K562 (cell line): ENCODE results near the gene LILRB3. TPM values are rescaled to one million over a fixed set of nuclear protein-coding genes. Genes with fewer than 3 reads are reported as not detected.

Experiments used
- ATF3 ChIP-seq, 2 experiments: fragments of 450-650 bp in 1 of 2; sonication (generic) in 1 of 2; formaldehyde crosslinking in 1 of 2; IDR thresholded peaks in 1 of 2; conservative IDR thresholded peaks in 1 of 2; 2 replicates each; pipeline versions ENCODE4 v1.6.1 to v1.8.1; 2016 to 2023; ENCODE audit warnings: mild to moderate bottlenecking in 2 of 2, moderate library complexity in 2 of 2, inconsistent platforms in 1 of 2, missing genetic modification reagents in 1 of 2
- ATF6 ChIP-seq: sonication (generic); formaldehyde crosslinking; IDR thresholded peaks from 2 replicates; pipeline ENCODE4 v1.4.0; 2020; ENCODE audit warnings: mild to moderate bottlenecking, missing genetic modification reagents
- CBX5 ChIP-seq: IDR thresholded peaks from 2 replicates; pipeline ENCODE4 v1.6.1; 2014; ENCODE audit warnings: low read depth, borderline replicate concordance
- ELF1 ChIP-seq: fragments of 200-800 bp; sonication (Bioruptor generic); IDR thresholded peaks from 2 replicates; pipeline ENCODE4 v1.6.1; 2016; ENCODE audit warnings: missing genetic modification characterization, missing compliant biosample characterization
- ESRRA ChIP-seq: fragments of 450-650 bp; IDR thresholded peaks from 2 replicates; pipeline ENCODE4 v1.6.1; 2014; ENCODE audit warnings: low read depth, mild to moderate bottlenecking, moderate library complexity, borderline replicate concordance
- HDAC8 ChIP-seq: fragments of 450-650 bp; IDR thresholded peaks from 2 replicates; pipeline ENCODE4 v1.6.1; 2016; ENCODE audit warnings: mild to moderate bottlenecking, missing genetic modification characterization, moderate library complexity, missing compliant biosample characterization
- HMGXB4 ChIP-seq: sonication (generic); formaldehyde crosslinking; IDR thresholded peaks from 2 replicates; pipeline ENCODE4 v1.8.1; 2023; ENCODE audit warnings: mild to moderate bottlenecking, missing genetic modification reagents
- JUND ChIP-seq, 2 experiments: IDR thresholded peaks; 2 replicates in 1 of 2; 3 replicates in 1 of 2; pipeline ENCODE4 v1.6.1; 2011; ENCODE audit warnings: borderline replicate concordance in 2 of 2, low read depth in 2 of 2, low read length in 2 of 2, improper control_type of control experiment in 1 of 2, missing biosample characterization in 1 of 2, missing genetic modification characterization in 1 of 2, missing genetic modification reagents in 1 of 2
- MBD2 ChIP-seq: sonication (generic); IDR thresholded peaks from 2 replicates; pipeline ENCODE4 v1.6.1; 2016; ENCODE audit warnings: low read depth, borderline replicate concordance
- NCOA2 ChIP-seq, 2 experiments: fragments of 450-650 bp; IDR thresholded peaks; 2 replicates each; pipeline ENCODE4 v1.6.1; 2018; ENCODE audit warnings: mild to moderate bottlenecking in 2 of 2, moderate library complexity in 1 of 2; ENCODE audit not compliant: partially characterized antibody in 2 of 2
- NFRKB ChIP-seq: fragments of 450-650 bp; IDR thresholded peaks from 2 replicates; pipeline ENCODE4 v1.6.1; 2016; ENCODE audit warnings: low read depth
- OTX1 ChIP-seq: fragments of 450-650 bp; formaldehyde crosslinking; IDR thresholded peaks from 2 replicates; pipeline ENCODE4 v1.4.0; 2022; ENCODE audit warnings: mild to moderate bottlenecking
- PHF20 ChIP-seq: fragments of 450-650 bp; IDR thresholded peaks from 2 replicates; pipeline ENCODE4 v1.6.1; 2018; ENCODE audit not compliant: partially characterized antibody
- POLR2AphosphoS2 ChIP-seq: IDR thresholded peaks from 2 replicates; pipeline ENCODE4 v1.6.1; 2012; ENCODE audit warnings: low read length, improper control_type of control experiment
- POLR2G ChIP-seq: fragments of 200-400 bp; formaldehyde crosslinking; IDR thresholded peaks from 2 replicates; pipeline ENCODE4 v1.6.1; 2017; ENCODE audit warnings: low read depth, mild to moderate bottlenecking, antibody characterized with exemption, low read length, moderate library complexity
- RBBP5 ChIP-seq: fragments of 200-600 bp; sonication (generic); IDR thresholded peaks from 2 replicates; pipeline ENCODE4 v1.6.1; 2012; ENCODE audit warnings: borderline replicate concordance, mild to moderate bottlenecking, low read length, control low read depth, inconsistent platforms; ENCODE audit not compliant: insufficient read depth, poor library complexity, severe bottlenecking
- STAT5A ChIP-seq: IDR thresholded peaks from 2 replicates; pipeline ENCODE4 v1.6.1; 2012; ENCODE audit warnings: low read length, inconsistent platforms, borderline replicate concordance
- ZBTB17 ChIP-seq: fragments of 450-650 bp; formaldehyde crosslinking; IDR thresholded peaks from 2 replicates; pipeline ENCODE4 v1.4.0; 2020; ENCODE audit warnings: mild to moderate bottlenecking
- ZEB2 ChIP-seq: fragments of 450-650 bp; IDR thresholded peaks from 2 replicates; pipeline ENCODE4 v1.6.1; 2016
- ZKSCAN1 ChIP-seq: fragments of 150-350 bp; IDR thresholded peaks from 2 replicates; pipeline ENCODE4 v1.6.1; 2016; ENCODE audit warnings: low read depth, low read length
- ZNF217 ChIP-seq: sonication (generic); formaldehyde crosslinking; IDR thresholded peaks from 2 replicates; pipeline ENCODE4 v1.8.0; 2022; ENCODE audit warnings: mild to moderate bottlenecking, missing genetic modification reagents
- ZNF24 ChIP-seq: fragments of 450-650 bp; IDR thresholded peaks from 2 replicates; pipeline ENCODE4 v1.6.1; 2016
- ZNF655 ChIP-seq: fragments of 250-450 bp; sonication (Bioruptor Pico); IDR thresholded peaks from 2 replicates; pipeline ENCODE4 v1.5.0; 2021
- ZNF778 ChIP-seq: fragments of 450-650 bp; formaldehyde crosslinking; IDR thresholded peaks from 2 replicates; pipeline ENCODE4 v1.4.0; 2020; ENCODE audit warnings: mild to moderate bottlenecking, moderate library complexity
- polyA plus RNA-seq, 8 experiments: library from polyadenylated mRNA; depleted of rRNA in 4 of 8; stranded (reverse) in 5 of 8; unstranded in 3 of 8; fragments of >200 nt; fragmentation: Nextera tagmentation in 2 of 8; fragmentation: Illumina TruSeq in 1 of 8; extraction: Ambion mirVana in 2 of 8; extraction: Trizol in 1 of 8; gene quantifications; 2 replicates each; pipeline versions ENCODE4 v1.2.1 to v1.2.3, GENCODE V29; 2011 to 2014; ENCODE audit warnings: inconsistent platforms in 1 of 8, missing spikeins in 1 of 8
- total RNA-seq, 7 experiments: library from RNA; depleted of rRNA in 6 of 7; stranded (reverse); fragments of >200 nt in 6 of 7; fragmentation: Illumina TruSeq in 2 of 7; extraction: Trizol in 2 of 7; gene quantifications; 2 replicates each; pipeline versions ENCODE4 v1.2.1 to v1.2.3, GENCODE V29; 2011 to 2021; ENCODE audit warnings: low replicate concordance in 1 of 7

LILRB3 gene
- total and polyA plus RNA-seq, 9 of the 15 experiments (the other 6 are each of a cell fraction or from before 2014, with no cell fraction given): 0.01 to 0.09 TPM; not detected in 7

GRCh38 chr19:54178581-54179261 lies 44.1 kb downstream of the LILRB3 start (continued):
- no peak for TF ChIP-seq ZNF655
- TF ChIP-seq MBD2: peak; percentile 76
- no peak for TF ChIP-seq HDAC8 (tag)
- TF ChIP-seq OTX1 (CRISPR knock-in tag): no peak
- no peak for TF ChIP-seq ZNF217 (CRISPR knock-in tag)
- no peak for TF ChIP-seq ZBTB17 (CRISPR knock-in tag)
- no peak for TF ChIP-seq STAT5A
- no peak for TF ChIP-seq NCOA2 (IDR thresholded peaks at IDR 0.05; ENCODE audit: partially characterized antibody in 2 of 2)
- TF ChIP-seq RBBP5: no peak
- no peak for TF ChIP-seq PHF20
- no peak for TF ChIP-seq ATF6 (CRISPR knock-in tag)
- no peak for TF ChIP-seq JUND (IDR thresholded peaks at IDR 0.05; ENCODE audit: borderline replicate concordance, low read depth, low read length)
- no peak for TF ChIP-seq JUND (tag; IDR thresholded peaks at IDR 0.05; ENCODE audit: borderline replicate concordance, low read depth, low read length)
- TF ChIP-seq ZNF778 (CRISPR knock-in tag): no peak
- no peak for TF ChIP-seq ESRRA
- no peak for TF ChIP-seq HMGXB4 (CRISPR knock-in tag)
- TF ChIP-seq ZKSCAN1: no peak
- no peak for TF ChIP-seq ELF1 (tag)
- TF ChIP-seq ZNF24: no peak
- TF ChIP-seq CBX5: no peak
- TF ChIP-seq ZEB2: no peak
- no peak for TF ChIP-seq NFRKB
- peak; percentile 77; the same call in 1 of the 2 replicates for TF ChIP-seq POLR2AphosphoS2
- TF ChIP-seq POLR2G: peak; percentile 61
- no peak for TF ChIP-seq ATF3 (IDR thresholded peaks at IDR 0.05)
- no peak for TF ChIP-seq ATF3 (CRISPR knock-in tag; conservative IDR thresholded peaks at IDR 0.05)
